H9 (cell line): Measurements from ENCODE around the gene FHL2. TPM values are rescaled to one million over a fixed set of nuclear protein-coding genes. Genes with fewer than 3 reads are reported as not detected.

Experiments used
- DNase-seq: peaks from one replicate; pipeline ENCODE4 v3.0.0-alpha.2; 2017
- H2AFZ ChIP-seq: one replicate; pipeline ENCODE4 v1.6.1; 2013; ENCODE audit warnings: mild to moderate bottlenecking, low read length, control low read depth, moderate library complexity
- H2AK5ac ChIP-seq: 2 replicates; pipeline ENCODE4 v1.6.1; 2013; ENCODE audit warnings: low read length, control low read depth, mixed read lengths; ENCODE audit not compliant: insufficient read length
- H2BK120ac ChIP-seq: one replicate; pipeline ENCODE4 v1.6.1; 2013; ENCODE audit warnings: low read depth, mild to moderate bottlenecking, low read length, control low read depth, inconsistent platforms; ENCODE audit not compliant: poor library complexity, severe bottlenecking
- H2BK12ac ChIP-seq: 2 replicates; pipeline ENCODE4 v1.6.1; 2013; ENCODE audit warnings: low read length, control low read depth, mixed read lengths, low read depth; ENCODE audit not compliant: insufficient read length
- H2BK15ac ChIP-seq: 2 replicates; pipeline ENCODE4 v1.6.1; 2013; ENCODE audit warnings: low read depth, low read length, control low read depth
- H2BK20ac ChIP-seq: one replicate; pipeline ENCODE4 v1.6.1; 2013; ENCODE audit warnings: low read depth, mild to moderate bottlenecking, low read length, control low read depth, inconsistent platforms; ENCODE audit not compliant: poor library complexity, severe bottlenecking
- H2BK5ac ChIP-seq: 2 replicates; pipeline ENCODE4 v1.6.1; 2013; ENCODE audit warnings: low read length, control low read depth, mixed read lengths; ENCODE audit not compliant: insufficient read length
- H3K14ac ChIP-seq: 2 replicates; pipeline ENCODE4 v1.6.1; 2013; ENCODE audit warnings: low read length, control low read depth; ENCODE audit not compliant: insufficient read depth
- H3K18ac ChIP-seq: 2 replicates; pipeline ENCODE4 v1.6.1; 2013; ENCODE audit warnings: low read depth, mild to moderate bottlenecking, mixed read lengths, low read length, control low read depth; ENCODE audit not compliant: insufficient read length
- H3K23ac ChIP-seq: 2 replicates; pipeline ENCODE4 v1.6.1; 2013; ENCODE audit warnings: low read length, control low read depth, mixed read lengths, low read depth; ENCODE audit not compliant: insufficient read length
- H3K23me2 ChIP-seq: 2 replicates; pipeline ENCODE4 v1.6.1; 2013; ENCODE audit warnings: low read depth, mild to moderate bottlenecking, mixed read lengths, low read length, control low read depth; ENCODE audit not compliant: insufficient read length, poor library complexity, severe bottlenecking
- H3K27ac ChIP-seq: 2 replicates; pipeline ENCODE4 v1.5.1; 2013; ENCODE audit warnings: low read length, control low read depth, mixed read lengths, low read depth; ENCODE audit not compliant: insufficient read length
- H3K27me3 ChIP-seq: 2 replicates; pipeline ENCODE4 v1.6.1; 2013; ENCODE audit warnings: low read length, control low read depth, inconsistent platforms; ENCODE audit not compliant: insufficient read depth
- H3K4ac ChIP-seq: 2 replicates; pipeline ENCODE4 v1.6.1; 2013; ENCODE audit warnings: low read depth, mild to moderate bottlenecking, control low read depth, inconsistent platforms, low read length, moderate library complexity
- H3K4me1 ChIP-seq: 2 replicates; pipeline ENCODE4 v1.6.1; 2013; ENCODE audit warnings: low read length, control low read depth, inconsistent platforms; ENCODE audit not compliant: insufficient read depth
- H3K4me2 ChIP-seq: 2 replicates; pipeline ENCODE4 v1.6.1; 2013; ENCODE audit warnings: low read length, control low read depth, mixed read lengths; ENCODE audit not compliant: insufficient read length, insufficient read depth
- H3K56ac ChIP-seq: 2 replicates; pipeline ENCODE4 v1.6.1; 2013; ENCODE audit warnings: low read depth, mild to moderate bottlenecking, mixed read lengths, low read length, control low read depth; ENCODE audit not compliant: insufficient read length
- H3K79me1 ChIP-seq: 2 replicates; pipeline ENCODE4 v1.6.1; 2013; ENCODE audit warnings: low read depth, mild to moderate bottlenecking, moderate library complexity, low read length, control low read depth, inconsistent platforms; ENCODE audit not compliant: insufficient read depth, poor library complexity, severe bottlenecking
- H3K79me2 ChIP-seq: 2 replicates; pipeline ENCODE4 v1.6.1; 2013; ENCODE audit warnings: low read length, control low read depth, inconsistent platforms; ENCODE audit not compliant: insufficient read depth
- H3K9ac ChIP-seq: 2 replicates; pipeline ENCODE4 v1.6.1; 2013; ENCODE audit warnings: low read length, control low read depth, mixed read lengths; ENCODE audit not compliant: insufficient read length; ENCODE audit errors: extremely low read depth
- H3K9me3 ChIP-seq: one replicate; pipeline ENCODE4 v1.6.1; 2013; ENCODE audit warnings: low read depth, low read length, inconsistent platforms; ENCODE audit not compliant: control insufficient read depth
- H3T11ph ChIP-seq: one replicate; pipeline ENCODE4 v1.6.1; 2013; ENCODE audit warnings: mild to moderate bottlenecking, low read length, control low read depth, inconsistent platforms
- H4K20me1 ChIP-seq: one replicate; pipeline ENCODE4 v1.6.1; 2013; ENCODE audit not compliant: control insufficient read depth, insufficient read length, insufficient read depth
- H4K5ac ChIP-seq: 2 replicates; pipeline ENCODE4 v1.6.1; 2013; ENCODE audit warnings: low read depth, mild to moderate bottlenecking, mixed read lengths, low read length, control low read depth; ENCODE audit not compliant: insufficient read length
- H4K8ac ChIP-seq: replicated peaks from 2 replicates; pipeline ENCODE4 v1.6.1; 2013; ENCODE audit warnings: low read length, control low read depth, mixed read lengths, low read depth; ENCODE audit not compliant: insufficient read length
- H4K91ac ChIP-seq: 2 replicates; pipeline ENCODE4 v1.6.1; 2013; ENCODE audit warnings: low read depth, mild to moderate bottlenecking, moderate library complexity, mixed read lengths, low read length, control low read depth; ENCODE audit not compliant: insufficient read length
- H3K27ac Mint-ChIP-seq, 3 experiments: 2 replicates in 2 of 3; 3 replicates in 1 of 3; pipeline ENCODE4 v1.8.0; 2020 to 2021; ENCODE audit warnings: mixed read lengths in 3 of 3, mild to moderate bottlenecking in 1 of 3, moderate library complexity in 1 of 3
- H3K27me3 Mint-ChIP-seq: 2 replicates; pipeline ENCODE4 v1.8.0; 2021; ENCODE audit warnings: low read depth, mild to moderate bottlenecking, moderate library complexity, mixed read lengths
- H3K36me3 Mint-ChIP-seq, 3 experiments: 2 replicates in 2 of 3; 3 replicates in 1 of 3; pipeline ENCODE4 v1.8.0; 2020 to 2021; ENCODE audit warnings: low read depth in 3 of 3, mixed read lengths in 3 of 3; ENCODE audit not compliant: insufficient read depth in 1 of 3
- H3K4me1 Mint-ChIP-seq, 2 experiments: 2 replicates each; pipeline ENCODE4 v1.8.0; 2020; ENCODE audit warnings: mixed read lengths in 2 of 2
- H3K4me3 Mint-ChIP-seq, 2 experiments: 2 replicates in 1 of 2; 3 replicates in 1 of 2; pipeline ENCODE4 v1.8.0; 2020 to 2021; ENCODE audit warnings: mild to moderate bottlenecking in 2 of 2, mixed read lengths in 2 of 2, moderate library complexity in 1 of 2
- H3K9me3 Mint-ChIP-seq, 2 experiments: 2 replicates in 1 of 2; 3 replicates in 1 of 2; pipeline ENCODE4 v1.8.0; 2020; ENCODE audit warnings: mild to moderate bottlenecking in 2 of 2, mixed read lengths in 2 of 2, moderate library complexity in 1 of 2
- WGBS: extraction: QIAGEN DNeasy Blood & Tissue Kit; methylation state at CpG from one replicate; pipeline ENCODE4 v1.1.7; 2013; ENCODE audit warnings: missing lambda C conversion rate, low lambda C conversion rate, mixed read lengths; ENCODE audit not compliant: insufficient read length; ENCODE audit errors: extremely low coverage; 5-methylcytosine and 5-hydroxymethylcytosine counted together
- total RNA-seq: library from RNA; stranded (reverse); gene quantifications from 2 replicates; pipeline ENCODE4 v1.2.1, GENCODE V29; 2021
- TF ChIP-seq, protein P1 (sequence below): fragments of 200-600 bp; sonication (generic); conservative IDR thresholded peaks from 3 replicates; pipeline ENCODE4 v1.8.0; 2021; ENCODE audit warnings: antibody characterized with exemption, mild to moderate bottlenecking

Gene FHL2
- total RNA-seq, 1 experiment from 2014 or later: 34.9 TPM

DNA sequence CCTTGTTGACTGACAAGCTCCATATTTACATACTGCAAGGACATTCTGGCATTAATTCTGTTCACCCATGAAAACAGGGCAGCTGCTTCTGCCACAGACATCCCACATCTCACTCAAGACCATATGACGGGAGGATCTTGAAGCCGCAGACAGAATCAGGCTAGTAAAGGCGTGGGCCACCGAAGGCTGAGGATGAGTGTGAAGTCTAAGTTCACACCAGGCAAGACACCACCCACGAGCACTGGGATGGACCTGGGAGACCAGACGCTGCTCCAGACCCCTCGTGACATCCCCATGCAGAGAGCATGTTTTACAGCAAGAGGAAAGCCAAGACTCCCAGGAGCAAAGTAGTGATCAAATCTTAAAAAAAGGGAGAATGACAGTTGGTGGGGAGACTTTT, 3.2 kb downstream of the FHL2 start:
- H3K4me1 Mint-ChIP-seq: peaks cover 16 to 24% of the 10 kb centered on the region in 2 experiments
- H3K9me3 Mint-ChIP-seq: peaks cover 3 to 7% of the 10 kb centered on the region in 2 experiments; a peak in 4 of 5 replicates
- H2BK120ac ChIP-seq: no peak overlapping the region
- no peak overlapping the region for H3K27ac Mint-ChIP-seq
- H3K4me3 Mint-ChIP-seq: no peak overlapping the region
- no peak overlapping the region for H4K91ac ChIP-seq
- no peak overlapping the region for H3K4me2 ChIP-seq
- H3K18ac ChIP-seq: no peak overlapping the region
- H3K9ac ChIP-seq: no peak overlapping the region
- DNase-seq: no peak
- no peak overlapping the region for H3K14ac ChIP-seq
- no peak overlapping the region for H3K23ac ChIP-seq
- H2BK5ac ChIP-seq: no peak overlapping the region
- H3K23me2 ChIP-seq: peaks cover 3% of the 10 kb centered on the region
- H3K79me1 ChIP-seq: no peaks in the 10 kb centered on the region
- H3K36me3 Mint-ChIP-seq: peaks cover 3 to 24% (median 9%) of the 10 kb centered on the region in 3 experiments; a peak in 6 of 7 replicates
- no peak overlapping the region for H3K4ac ChIP-seq
- H2AFZ ChIP-seq: no peak overlapping the region
- no peaks in the 10 kb centered on the region for H3K9me3 ChIP-seq
- no peaks in the 10 kb centered on the region for H4K20me1 ChIP-seq
- no CpG with 5 or more reads among the region's 7 CpGs for WGBS
- no peak overlapping the region for H2BK15ac ChIP-seq
- peaks cover 2% of the 10 kb centered on the region; the same call in 1 of the 2 replicates for H3K79me2 ChIP-seq
- TF ChIP-seq, protein P1, sequence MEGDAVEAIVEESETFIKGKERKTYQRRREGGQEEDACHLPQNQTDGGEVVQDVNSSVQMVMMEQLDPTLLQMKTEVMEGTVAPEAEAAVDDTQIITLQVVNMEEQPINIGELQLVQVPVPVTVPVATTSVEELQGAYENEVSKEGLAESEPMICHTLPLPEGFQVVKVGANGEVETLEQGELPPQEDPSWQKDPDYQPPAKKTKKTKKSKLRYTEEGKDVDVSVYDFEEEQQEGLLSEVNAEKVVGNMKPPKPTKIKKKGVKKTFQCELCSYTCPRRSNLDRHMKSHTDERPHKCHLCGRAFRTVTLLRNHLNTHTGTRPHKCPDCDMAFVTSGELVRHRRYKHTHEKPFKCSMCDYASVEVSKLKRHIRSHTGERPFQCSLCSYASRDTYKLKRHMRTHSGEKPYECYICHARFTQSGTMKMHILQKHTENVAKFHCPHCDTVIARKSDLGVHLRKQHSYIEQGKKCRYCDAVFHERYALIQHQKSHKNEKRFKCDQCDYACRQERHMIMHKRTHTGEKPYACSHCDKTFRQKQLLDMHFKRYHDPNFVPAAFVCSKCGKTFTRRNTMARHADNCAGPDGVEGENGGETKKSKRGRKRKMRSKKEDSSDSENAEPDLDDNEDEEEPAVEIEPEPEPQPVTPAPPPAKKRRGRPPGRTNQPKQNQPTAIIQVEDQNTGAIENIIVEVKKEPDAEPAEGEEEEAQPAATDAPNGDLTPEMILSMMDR: no peak
- no peak overlapping the region for H3T11ph ChIP-seq
- H3K27me3 ChIP-seq: peaks cover 12% of the 10 kb centered on the region; the same call in 1 of the 2 replicates
- no peak overlapping the region for H2AK5ac ChIP-seq
- H4K5ac ChIP-seq: no peak overlapping the region
- no peak overlapping the region for H2BK12ac ChIP-seq
- no peak overlapping the region for H3K27ac ChIP-seq
- H3K4me1 ChIP-seq: no peaks in the 10 kb centered on the region; the same call in 1 of the 2 replicates
- no peak overlapping the region for H3K56ac ChIP-seq
- no peak overlapping the region for H2BK20ac ChIP-seq
- no peak overlapping the region for H4K8ac ChIP-seq
- peaks cover 15% of the 10 kb centered on the region for H3K27me3 Mint-ChIP-seq
